ENCODE measurements around the gene DAGLA. TPM values are rescaled to one million over a fixed set of nuclear protein-coding genes. Genes with fewer than 3 reads are reported as not detected.

DAGLA gene
- total and polyA plus RNA-seq, 2 experiments from 2014 or later: 1.3 TPM

DNA sequence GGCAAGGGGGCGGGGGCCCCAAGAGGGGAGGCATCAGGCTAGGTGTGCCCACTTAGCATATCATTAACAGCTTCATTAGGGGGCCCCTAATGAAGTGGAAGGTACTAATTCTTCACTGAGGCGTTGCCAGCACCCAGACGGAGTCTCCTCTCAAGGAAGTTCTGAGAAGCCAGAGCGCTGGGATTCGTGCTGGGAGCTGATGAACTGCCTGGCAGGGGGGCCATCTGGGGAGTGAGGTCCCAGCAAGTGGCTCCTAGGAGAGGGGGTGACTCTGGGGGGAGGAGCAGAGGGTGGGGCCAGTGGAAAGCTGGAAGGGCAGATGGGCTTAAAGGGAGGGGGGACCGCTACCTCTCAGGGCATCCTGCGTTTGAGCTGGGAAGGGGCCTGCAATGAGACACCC is 29.8 kb downstream of the DAGLA start:
- H3K9me2 ChIP-seq (ENCODE audit: insufficient read depth): no peaks in the 10 kb centered on the region
- H3K4me1 ChIP-seq (ENCODE audit: insufficient read depth): no peaks in the 10 kb centered on the region
- no peak for DNase-seq
- 85 to 93% methylated on average over 6 to 7 of the region's 7 CpGs for WGBS, 2 experiments (ENCODE audit: low coverage in 1 of 2, low lambda C conversion rate in 2 of 2, missing lambda C conversion rate in 2 of 2)
- no peaks in the 10 kb centered on the region for H3F3A ChIP-seq (ENCODE audit: insufficient read depth)
- in situ Hi-C loops (cut with MboI): no loop called here
- H3K4me3 ChIP-seq: no peak overlapping the region
- H4K20me1 ChIP-seq (ENCODE audit: insufficient read depth): no peaks in the 10 kb centered on the region
- H2AFZ ChIP-seq: no peak overlapping the region
- H3K27ac ChIP-seq: no peak overlapping the region
- H3K27me3 ChIP-seq (replicated peaks; ENCODE audit: insufficient read depth): no peaks in the 10 kb centered on the region
- no peaks in the 10 kb centered on the region for H3K79me2 ChIP-seq (ENCODE audit: insufficient read depth)
- H3K4me2 ChIP-seq (ENCODE audit: unreplicated experiment): no peak overlapping the region
- TF ChIP-seq EZH2phosphoT487 (IDR thresholded peaks at IDR 0.05; ENCODE audit: insufficient read depth, low read depth) (no peak), EZH2 (IDR thresholded peaks at IDR 0.05; ENCODE audit: insufficient read depth, poor library complexity, severe bottlenecking) (no peak)
- no peak overlapping the region for H3K9ac ChIP-seq
- H3K9me3 ChIP-seq (ENCODE audit: low read depth): no peaks in the 10 kb centered on the region
- no peaks in the 10 kb centered on the region for H3K36me3 ChIP-seq (ENCODE audit: low read depth)

DNA sequence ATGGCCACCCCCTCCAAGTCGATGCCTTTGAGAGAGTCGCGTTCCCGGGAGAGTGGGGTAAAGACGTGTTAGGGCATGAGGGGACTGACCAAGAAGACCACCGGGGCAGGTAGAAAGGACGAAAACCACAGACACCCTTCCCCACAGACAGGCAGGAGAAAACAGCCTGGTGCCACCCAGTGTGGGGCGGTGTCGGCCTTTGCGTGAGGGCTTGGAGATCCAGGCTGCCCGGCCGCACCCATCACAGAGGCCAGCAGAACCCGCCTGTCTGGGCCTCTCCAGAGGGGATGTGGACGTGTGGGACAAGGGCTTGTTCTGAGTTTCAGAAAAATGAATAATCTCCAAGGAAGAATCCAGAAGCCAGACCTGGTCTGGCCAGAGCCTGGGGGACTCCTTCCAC is 30.8 kb downstream of the DAGLA start:
- no peak overlapping the region for H3K4me3 ChIP-seq
- in situ Hi-C loops (cut with MboI): no loop called here
- WGBS, 2 experiments (ENCODE audit: low coverage in 1 of 2, low lambda C conversion rate in 2 of 2, missing lambda C conversion rate in 2 of 2): 82 to 83% methylated on average over 14 of the region's 14 CpGs

DNA sequence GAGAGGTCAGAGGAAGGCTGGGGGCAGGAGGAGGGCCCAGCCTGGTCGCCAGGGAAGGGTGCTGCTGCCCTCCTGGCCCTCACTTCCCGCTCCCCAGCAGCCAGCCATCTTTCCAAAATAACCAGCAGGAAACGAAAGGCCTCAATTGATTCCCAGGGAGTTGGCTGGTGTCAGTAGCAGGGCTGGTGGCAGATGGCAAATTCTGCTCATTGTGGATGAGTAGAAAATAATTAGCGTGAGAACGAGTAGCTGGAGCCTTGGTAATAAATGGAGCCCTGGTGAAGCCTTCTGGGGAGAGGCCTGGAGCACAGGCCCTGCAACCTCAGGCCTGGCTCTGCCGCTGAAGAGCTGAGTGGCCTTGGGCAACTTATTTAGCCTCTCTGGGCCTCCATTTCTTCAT is 31.3 kb downstream of the DAGLA start:
- H2AFZ ChIP-seq: no peak overlapping the region
- H3F3A ChIP-seq (ENCODE audit: insufficient read depth): no peaks in the 10 kb centered on the region
- no peak overlapping the region for H3K9ac ChIP-seq
- WGBS, 2 experiments (ENCODE audit: low coverage in 1 of 2, low lambda C conversion rate in 2 of 2, missing lambda C conversion rate in 2 of 2): 64% methylated on average over 6 of the region's 6 CpGs
- 0 out of 2 replicates have a peak, but pooled peaks cover under 1% of the 10 kb centered on the region for H3K4me1 ChIP-seq (ENCODE audit: insufficient read depth)
- H3K9me3 ChIP-seq (ENCODE audit: low read depth): no peaks in the 10 kb centered on the region
- no peaks in the 10 kb centered on the region for H3K79me2 ChIP-seq (ENCODE audit: insufficient read depth)
- H3K27me3 ChIP-seq (replicated peaks; ENCODE audit: insufficient read depth): no peaks in the 10 kb centered on the region
- H3K9me2 ChIP-seq (ENCODE audit: insufficient read depth): no peaks in the 10 kb centered on the region
- no peak for DNase-seq
- H3K4me3 ChIP-seq: no peak overlapping the region
- in situ Hi-C loops (cut with MboI): no loop called here
- TF ChIP-seq EZH2 (IDR thresholded peaks at IDR 0.05; ENCODE audit: insufficient read depth, poor library complexity, severe bottlenecking) (no peak), EZH2phosphoT487 (IDR thresholded peaks at IDR 0.05; ENCODE audit: insufficient read depth, low read depth) (no peak)
- no peaks in the 10 kb centered on the region for H3K36me3 ChIP-seq (ENCODE audit: low read depth)
- no peaks in the 10 kb centered on the region for H4K20me1 ChIP-seq (ENCODE audit: insufficient read depth)
- no peak overlapping the region for H3K4me2 ChIP-seq (ENCODE audit: unreplicated experiment)
- H3K27ac ChIP-seq: no peak overlapping the region

More for the DNA sequence above, 30.8 kb downstream of the DAGLA start:
- no peaks in the 10 kb centered on the region for H3K79me2 ChIP-seq (ENCODE audit: insufficient read depth)
- no peak for DNase-seq
- no peaks in the 10 kb centered on the region for H3K9me2 ChIP-seq (ENCODE audit: insufficient read depth)
- no peaks in the 10 kb centered on the region for H3K36me3 ChIP-seq (ENCODE audit: low read depth)
- no peaks in the 10 kb centered on the region for H3K27me3 ChIP-seq (replicated peaks; ENCODE audit: insufficient read depth)
- H2AFZ ChIP-seq: no peak overlapping the region
- no peak overlapping the region for H3K27ac ChIP-seq
- H3F3A ChIP-seq (ENCODE audit: insufficient read depth): no peaks in the 10 kb centered on the region
- H4K20me1 ChIP-seq (ENCODE audit: insufficient read depth): no peaks in the 10 kb centered on the region
- H3K9me3 ChIP-seq (ENCODE audit: low read depth): no peaks in the 10 kb centered on the region
- no peaks in the 10 kb centered on the region for H3K4me1 ChIP-seq (ENCODE audit: insufficient read depth)
- H3K4me2 ChIP-seq (ENCODE audit: unreplicated experiment): no peak overlapping the region
- TF ChIP-seq EZH2 (IDR thresholded peaks at IDR 0.05; ENCODE audit: insufficient read depth, poor library complexity, severe bottlenecking): no peak
- TF ChIP-seq EZH2phosphoT487 (IDR thresholded peaks at IDR 0.05; ENCODE audit: insufficient read depth, low read depth): no peak
- H3K9ac ChIP-seq: no peak overlapping the region

DNA sequence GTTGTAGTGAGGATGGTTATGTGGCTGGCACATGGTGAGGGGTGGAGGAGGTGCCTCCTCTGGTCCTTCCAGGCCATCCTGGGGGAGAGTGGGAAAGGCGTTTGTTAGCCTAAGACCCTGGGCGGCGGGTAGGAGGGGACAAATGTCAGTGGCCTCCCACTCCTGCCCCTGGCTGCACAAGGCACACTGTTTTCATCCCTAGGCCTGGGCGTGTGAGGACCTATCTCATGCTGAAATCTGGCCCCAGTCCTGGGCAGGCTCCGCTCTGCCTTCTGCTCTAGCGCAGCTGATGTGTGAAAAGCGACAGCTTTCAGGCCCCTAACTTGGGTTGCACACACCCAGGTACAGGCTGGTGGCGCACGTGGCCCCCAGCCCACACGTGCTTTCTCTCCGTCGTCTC is 32.1 kb downstream of the DAGLA start:
- Histone ChIP-seq H3K4me1 (ENCODE audit: insufficient read depth) (peaks cover 6% of the 10 kb centered on the region; the same call in 1 of the 2 replicates), H3K9ac (no peak overlapping the region), H3K36me3 (ENCODE audit: low read depth) (no peaks in the 10 kb centered on the region), H3F3A (ENCODE audit: insufficient read depth) (no peaks in the 10 kb centered on the region), H4K20me1 (ENCODE audit: insufficient read depth) (no peaks in the 10 kb centered on the region), H3K9me2 (ENCODE audit: insufficient read depth) (no peaks in the 10 kb centered on the region), H3K27me3 (replicated peaks; ENCODE audit: insufficient read depth) (no peaks in the 10 kb centered on the region), H3K9me3 (ENCODE audit: low read depth) (no peaks in the 10 kb centered on the region), H3K79me2 (ENCODE audit: insufficient read depth) (no peaks in the 10 kb centered on the region), H3K27ac (no peak overlapping the region), H3K4me3 (no peak overlapping the region), H2AFZ (no peak overlapping the region), H3K4me2 (ENCODE audit: unreplicated experiment) (no peak overlapping the region)
- in situ Hi-C loops (cut with MboI): no loop called here
- 88 to 92% methylated on average over 10 to 12 of the region's 12 CpGs for WGBS, 2 experiments (ENCODE audit: low coverage in 1 of 2, low lambda C conversion rate in 2 of 2, missing lambda C conversion rate in 2 of 2)
- TF ChIP-seq EZH2phosphoT487 (IDR thresholded peaks at IDR 0.05; ENCODE audit: insufficient read depth, low read depth): no peak
- DNase-seq: no peak

DNA sequence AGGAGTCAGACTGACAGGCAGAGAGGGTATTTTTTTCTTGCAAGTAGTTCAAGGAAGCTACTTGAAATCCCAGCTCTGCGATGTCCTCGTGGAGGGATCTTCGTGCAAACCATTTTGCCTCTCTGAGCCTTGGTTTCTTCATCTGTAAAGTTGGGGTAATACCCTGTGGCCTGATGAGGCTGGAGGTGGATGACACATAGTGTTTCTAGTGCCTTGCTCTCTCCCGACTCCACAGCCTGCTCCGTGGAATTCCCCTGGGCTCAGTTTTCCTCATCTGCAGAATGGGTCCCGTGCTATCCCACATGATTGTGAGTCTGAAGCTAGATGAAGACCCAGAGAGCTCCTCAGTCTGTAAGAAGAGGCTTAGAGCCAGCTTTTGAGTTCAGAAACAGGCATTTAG is 32.7 kb downstream of the DAGLA start:
- no peak for DNase-seq
- Histone ChIP-seq H4K20me1 (ENCODE audit: insufficient read depth) (no peaks in the 10 kb centered on the region), H3K27me3 (replicated peaks; ENCODE audit: insufficient read depth) (no peaks in the 10 kb centered on the region), H3K36me3 (ENCODE audit: low read depth) (no peaks in the 10 kb centered on the region), H3K79me2 (ENCODE audit: insufficient read depth) (no peaks in the 10 kb centered on the region), H3F3A (ENCODE audit: insufficient read depth) (no peaks in the 10 kb centered on the region), H3K4me3 (no peak overlapping the region), H3K4me2 (ENCODE audit: unreplicated experiment) (no peak overlapping the region), H3K9ac (no peak overlapping the region), H3K9me2 (ENCODE audit: insufficient read depth) (no peaks in the 10 kb centered on the region), H3K9me3 (ENCODE audit: low read depth) (no peaks in the 10 kb centered on the region), H3K4me1 (ENCODE audit: insufficient read depth) (peaks cover 7% of the 10 kb centered on the region), H3K27ac (no peak overlapping the region), H2AFZ (no peak overlapping the region)
- in situ Hi-C loops (cut with MboI): no loop called here
- 90% methylated on average over 6 of the region's 6 CpGs for WGBS, 2 experiments (ENCODE audit: low coverage in 1 of 2, low lambda C conversion rate in 2 of 2, missing lambda C conversion rate in 2 of 2)
- TF ChIP-seq EZH2phosphoT487 (IDR thresholded peaks at IDR 0.05; ENCODE audit: insufficient read depth, low read depth): no peak
- no peak for TF ChIP-seq EZH2 (IDR thresholded peaks at IDR 0.05; ENCODE audit: insufficient read depth, poor library complexity, severe bottlenecking)

All from GM23248 (cell line).